ENCODE measurements around the gene NOVA2. TPM values are rescaled to one million over a fixed set of nuclear protein-coding genes. Genes with fewer than 3 reads are reported as not detected.

NOVA2 gene
- total RNA-seq, 1 donor: 0.27 TPM

DNA sequence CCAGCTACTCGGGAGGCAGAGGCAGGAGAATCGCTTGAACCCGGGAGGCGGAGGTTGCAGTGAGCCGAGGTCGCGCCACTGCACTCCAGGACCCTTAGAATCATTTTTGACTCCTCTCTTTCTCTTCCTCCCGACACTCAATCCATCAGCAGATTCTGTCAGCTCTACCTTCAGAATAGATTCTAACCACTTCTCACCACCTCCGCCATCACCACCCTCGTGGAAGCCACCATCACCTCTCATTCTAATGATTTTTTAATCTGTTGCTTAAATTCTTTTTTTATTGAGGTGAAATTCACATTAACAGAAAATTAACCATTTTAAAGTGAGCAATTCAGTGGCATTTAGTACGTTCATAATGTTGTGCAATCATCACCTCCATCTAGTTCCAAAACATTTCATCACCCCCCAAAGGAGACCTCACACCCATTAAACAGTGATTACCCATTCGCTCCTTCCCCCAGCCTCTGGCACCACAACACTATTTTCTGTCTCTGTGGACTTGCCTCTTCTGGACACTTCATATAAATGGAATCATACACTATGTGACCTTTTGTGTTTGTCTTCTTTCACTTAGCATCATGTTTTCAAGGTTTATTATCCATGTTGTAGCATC lies 16.6 kb upstream of the NOVA2 start:
- no peak overlapping the region for H3K4me3 ChIP-seq (ENCODE audit: low read depth, low read length)
- peak; percentile 27 for DNase-seq (ENCODE audit: low read depth)
- TF ChIP-seq, protein P1, sequence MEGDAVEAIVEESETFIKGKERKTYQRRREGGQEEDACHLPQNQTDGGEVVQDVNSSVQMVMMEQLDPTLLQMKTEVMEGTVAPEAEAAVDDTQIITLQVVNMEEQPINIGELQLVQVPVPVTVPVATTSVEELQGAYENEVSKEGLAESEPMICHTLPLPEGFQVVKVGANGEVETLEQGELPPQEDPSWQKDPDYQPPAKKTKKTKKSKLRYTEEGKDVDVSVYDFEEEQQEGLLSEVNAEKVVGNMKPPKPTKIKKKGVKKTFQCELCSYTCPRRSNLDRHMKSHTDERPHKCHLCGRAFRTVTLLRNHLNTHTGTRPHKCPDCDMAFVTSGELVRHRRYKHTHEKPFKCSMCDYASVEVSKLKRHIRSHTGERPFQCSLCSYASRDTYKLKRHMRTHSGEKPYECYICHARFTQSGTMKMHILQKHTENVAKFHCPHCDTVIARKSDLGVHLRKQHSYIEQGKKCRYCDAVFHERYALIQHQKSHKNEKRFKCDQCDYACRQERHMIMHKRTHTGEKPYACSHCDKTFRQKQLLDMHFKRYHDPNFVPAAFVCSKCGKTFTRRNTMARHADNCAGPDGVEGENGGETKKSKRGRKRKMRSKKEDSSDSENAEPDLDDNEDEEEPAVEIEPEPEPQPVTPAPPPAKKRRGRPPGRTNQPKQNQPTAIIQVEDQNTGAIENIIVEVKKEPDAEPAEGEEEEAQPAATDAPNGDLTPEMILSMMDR (IDR thresholded peaks at IDR 0.05; ENCODE audit: insufficient read depth, low read length): no peak

DNA sequence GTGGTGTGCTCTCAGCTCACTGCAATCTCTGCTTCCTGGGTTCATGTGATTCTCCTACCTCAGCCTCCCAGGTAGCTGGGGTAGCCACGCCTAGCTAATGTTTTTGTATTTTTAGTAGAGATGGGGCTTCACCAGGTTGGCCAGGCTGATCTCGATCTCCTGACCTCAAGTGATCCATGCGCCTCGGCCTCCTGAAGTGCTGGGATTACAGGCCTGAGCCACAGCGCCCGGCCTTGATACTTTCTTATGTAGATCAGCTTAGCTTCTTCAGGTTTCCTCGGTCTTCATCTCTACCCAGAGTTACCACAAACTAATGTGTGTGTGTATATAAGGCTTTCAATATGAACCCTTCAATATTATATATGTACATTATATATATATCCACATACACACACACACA lies 11.7 kb upstream of the NOVA2 start:
- DNase-seq (ENCODE audit: low read depth): no peak

DNA sequence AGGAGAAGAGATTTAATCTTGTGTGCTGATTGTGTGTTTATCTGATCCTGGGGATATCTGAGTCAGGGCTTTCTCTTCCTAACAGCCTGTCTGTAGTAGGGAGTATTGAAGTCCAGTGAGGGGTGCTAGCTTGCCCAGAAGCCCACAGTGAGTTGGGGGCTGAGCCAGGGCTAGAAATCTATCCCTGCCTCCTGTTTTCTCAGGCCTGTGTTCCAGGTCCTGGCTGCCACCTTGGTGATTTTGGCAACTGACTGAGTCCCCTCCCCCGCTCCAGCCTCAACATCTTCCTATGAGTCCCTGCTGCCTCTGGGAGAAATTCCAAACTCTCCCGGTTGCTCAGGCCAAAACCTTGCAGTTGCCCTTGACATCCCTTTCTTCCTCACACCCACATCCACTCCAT lies 7.7 kb upstream of the NOVA2 start:
- TF ChIP-seq, protein P1 (IDR thresholded peaks at IDR 0.05; ENCODE audit: insufficient read depth, low read length): peak; percentile 7
- DNase-seq (ENCODE audit: low read depth): peak; percentile 70
- no peak overlapping the region for H3K4me3 ChIP-seq (ENCODE audit: low read depth, low read length)

More for the DNA sequence above, 11.7 kb upstream of the NOVA2 start:
- no peak overlapping the region for H3K4me3 ChIP-seq (ENCODE audit: low read depth, low read length)
- TF ChIP-seq, protein P1 (IDR thresholded peaks at IDR 0.05; ENCODE audit: insufficient read depth, low read length): no peak

DNA sequence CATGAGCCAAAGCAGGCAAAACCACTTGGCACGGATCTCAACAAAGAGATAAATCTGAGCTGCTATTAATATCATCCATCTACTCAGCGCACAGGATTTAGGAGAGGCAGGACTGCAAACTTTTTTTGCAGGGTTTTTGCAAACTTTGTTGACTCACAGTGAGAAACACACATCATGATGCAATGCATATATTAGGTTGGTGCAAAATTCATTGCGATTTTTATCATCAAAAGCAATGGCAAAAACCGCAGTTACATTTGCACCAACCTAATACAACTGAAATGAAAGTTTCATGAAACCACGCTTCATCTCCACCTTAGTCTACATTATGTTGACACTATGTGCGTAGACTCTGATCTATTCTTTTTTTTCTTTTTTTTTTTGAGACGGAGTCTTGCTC lies 4.5 kb upstream of the NOVA2 start:
- no peak for DNase-seq (ENCODE audit: low read depth)
- no peak overlapping the region for H3K4me3 ChIP-seq (ENCODE audit: low read depth, low read length)
- TF ChIP-seq, protein P1 (IDR thresholded peaks at IDR 0.05; ENCODE audit: insufficient read depth, low read length): no peak

DNA sequence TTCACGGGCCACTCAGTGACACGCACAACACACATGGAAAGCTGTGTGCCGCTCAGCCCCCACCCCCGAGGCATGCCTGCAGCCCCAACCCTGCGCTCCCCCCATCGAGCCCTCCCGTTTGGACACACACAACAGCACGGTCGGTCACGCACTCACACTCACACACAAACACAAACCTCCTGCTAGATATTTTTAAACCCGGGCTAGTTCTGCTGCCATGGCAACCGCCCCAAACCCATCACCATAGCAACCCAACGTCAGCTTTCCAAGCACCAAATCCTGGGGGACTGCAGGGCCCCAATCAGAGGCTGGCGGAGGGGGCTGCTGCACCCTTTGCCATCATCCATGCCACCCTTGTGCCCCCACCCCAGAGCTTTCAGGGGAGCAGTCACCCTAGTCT lies 2.5 kb upstream of the NOVA2 start:
- no peak for DNase-seq (ENCODE audit: low read depth)
- H3K4me3 ChIP-seq (ENCODE audit: low read depth, low read length): no peak overlapping the region
- TF ChIP-seq, protein P1 (IDR thresholded peaks at IDR 0.05; ENCODE audit: insufficient read depth, low read length): no peak

DNA sequence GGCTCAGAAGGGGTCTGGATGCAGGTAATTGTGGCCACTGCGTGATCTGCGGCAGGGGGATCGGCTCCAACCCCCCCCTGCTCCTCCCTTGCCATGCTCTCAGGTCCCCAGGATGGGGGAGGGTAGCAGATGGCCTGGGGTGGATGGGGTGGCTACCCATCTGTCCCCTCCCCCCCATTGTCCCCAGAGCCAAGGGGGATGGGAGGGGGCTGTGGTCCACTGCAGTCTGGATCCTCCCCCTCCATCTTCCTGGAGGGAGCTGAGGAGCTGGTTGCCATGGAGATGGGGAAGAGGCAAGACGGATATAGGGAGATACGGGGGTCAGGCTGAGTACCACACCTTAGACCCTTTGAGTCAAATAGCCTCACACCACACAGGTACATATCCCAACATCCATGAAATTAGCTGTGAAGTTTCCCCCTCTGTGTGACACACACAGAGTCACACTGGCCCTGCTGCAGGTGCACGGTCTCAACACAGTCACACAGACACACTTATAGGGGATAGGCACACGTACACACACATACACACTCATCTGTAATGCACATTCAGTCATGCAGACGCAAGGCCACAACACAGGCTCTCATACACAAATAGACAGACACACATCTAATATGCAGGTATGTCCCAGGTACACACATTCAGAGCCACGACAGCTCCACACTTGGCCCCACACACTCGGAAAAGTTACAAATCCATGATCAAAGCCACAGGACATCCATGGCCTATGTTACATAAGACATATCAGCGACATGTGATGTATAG lies 1.8 kb upstream of the NOVA2 start:
- TF ChIP-seq, protein P1 (IDR thresholded peaks at IDR 0.05; ENCODE audit: insufficient read depth, low read length): no peak
- no peak overlapping the region for H3K4me3 ChIP-seq (ENCODE audit: low read depth, low read length)

More for the DNA sequence above, 1.8 kb upstream of the NOVA2 start:
- no peak for DNase-seq (ENCODE audit: low read depth)

All from fibroblast of the aortic adventitia (primary cell).